Erythroblast (primary cell): ENCODE results near the gene MMP13.
"Not testable (repeated sequence)": the region's sequence is repeated elsewhere in the genome, so short reads cannot be mapped to it uniquely, and the experiment has no call there.

Experiments used
- DNase-seq, 2 experiments: peaks; one replicate each; lab custom pipeline; 2025; lab: John Stamatoyannopoulos, UW
- GATA1 ChIP-seq: IDR thresholded peaks from 2 replicates; pipeline ENCODE4 v1.6.1; 2011; ENCODE audit warnings: low read depth, mild to moderate bottlenecking, control low read depth, low read length, moderate library complexity
- POLR2A ChIP-seq: IDR thresholded peaks from 2 replicates; pipeline ENCODE4 v1.6.1; 2011; ENCODE audit warnings: mild to moderate bottlenecking, low read length

MMP13 gene

GRCh38 chr11:102955624-102956023 lies at the start of gene MMP13:
Gene MMP13 (minus strand): TSS chr11:102955732. CDS start chr11:102955705, 27 bp downstream.
- TF ChIP-seq GATA1 (no peak), POLR2A (no peak)
- no peak for DNase-seq

- DNase-seq = not testable (repeated sequence)
Measured at GRCh38 chr11:103004234-103004633, 48.7 kb upstream of the MMP13 start.

- DNase-seq = no peak
- no peak for TF ChIP-seq POLR2A
- TF ChIP-seq GATA1 = no peak
Measured at GRCh38 chr11:102994105-102994504, 38.6 kb upstream of the MMP13 start.

GRCh38 chr11:102991776-102992175 lies 36.2 kb upstream of the MMP13 start:
- no peak for TF ChIP-seq GATA1
- no peak for TF ChIP-seq POLR2A
- no peak for DNase-seq

- DNase-seq = no peak
- TF ChIP-seq GATA1 (no peak), POLR2A (no peak)
Measured at GRCh38 chr11:102990145-102990544, 34.6 kb upstream of the MMP13 start.

GRCh38 chr11:102989379-102990047 lies 34.0 kb upstream of the MMP13 start:
- DNase-seq = no peak
- TF ChIP-seq GATA1 = no peak
- TF ChIP-seq POLR2A = no peak

- TF ChIP-seq GATA1 (no peak), POLR2A (no peak)
- no peak for DNase-seq
Measured at GRCh38 chr11:102986815-102987214, 31.3 kb upstream of the MMP13 start.

GRCh38 chr11:102985850-102986249 lies 30.3 kb upstream of the MMP13 start:
- no peak for DNase-seq
- TF ChIP-seq GATA1 (no peak), POLR2A (no peak)

- no peak for DNase-seq
- TF ChIP-seq GATA1 = no peak
- no peak for TF ChIP-seq POLR2A
Measured at GRCh38 chr11:102983486-102983885, 28.0 kb upstream of the MMP13 start.

- TF ChIP-seq POLR2A (no peak), GATA1 (no peak)
- DNase-seq = no peak
Measured at GRCh38 chr11:102981324-102981910, 25.9 kb upstream of the MMP13 start.

- no peak for DNase-seq
- no peak for TF ChIP-seq POLR2A
- no peak for TF ChIP-seq GATA1
Measured at GRCh38 chr11:102974552-102975280, 19.2 kb upstream of the MMP13 start.

- not testable (repeated sequence) for DNase-seq
Measured at GRCh38 chr11:102973698-102974097, 18.2 kb upstream of the MMP13 start.

GRCh38 chr11:102972853-102973252 lies 17.3 kb upstream of the MMP13 start:
- TF ChIP-seq POLR2A = no peak
- TF ChIP-seq GATA1 = no peak
- no peak for DNase-seq

- no peak for TF ChIP-seq GATA1
- no peak for TF ChIP-seq POLR2A
- DNase-seq = no peak
Measured at GRCh38 chr11:102971766-102972165, 16.2 kb upstream of the MMP13 start.
